WERI-Rb-1 (cell line): ENCODE results near the gene FIS1.

Experiments
- DNase-seq: peaks from one replicate; pipeline ENCODE4 v3.0.0-alpha.2; 2020
- H3K27ac ChIP-seq: fragments of 250-450 bp; sonication (Bioruptor Pico); 2 replicates; pipeline ENCODE4 v1.5.1; 2020; ENCODE audit warnings: mild to moderate bottlenecking, moderate library complexity
- H3K27me3 ChIP-seq: fragments of 250-450 bp; sonication (Bioruptor Pico); 2 replicates; pipeline ENCODE4 v1.5.1; 2021; ENCODE audit warnings: mild to moderate bottlenecking, low read depth, moderate library complexity; ENCODE audit not compliant: insufficient read depth, severe bottlenecking
- H3K36me3 ChIP-seq: fragments of 250-450 bp; sonication (Bioruptor Pico); 2 replicates; pipeline ENCODE4 v1.5.1; 2020; ENCODE audit warnings: mild to moderate bottlenecking, moderate library complexity
- H3K4me3 ChIP-seq: 2 replicates; pipeline ENCODE4 v1.5.1; 2011; ENCODE audit warnings: low read depth, mild to moderate bottlenecking, control low read depth, low read length
- H3K9me3 ChIP-seq: fragments of 250-450 bp; sonication (Bioruptor Pico); 2 replicates; pipeline ENCODE4 v1.5.1; 2021; ENCODE audit warnings: mild to moderate bottlenecking, moderate library complexity; ENCODE audit not compliant: severe bottlenecking
- TF ChIP-seq, protein P1 (sequence below): IDR thresholded peaks from 2 replicates; pipeline ENCODE4 v1.5.1; 2011; ENCODE audit warnings: low read depth, mild to moderate bottlenecking, control low read depth, inconsistent platforms, low read length

Gene FIS1

DNA sequence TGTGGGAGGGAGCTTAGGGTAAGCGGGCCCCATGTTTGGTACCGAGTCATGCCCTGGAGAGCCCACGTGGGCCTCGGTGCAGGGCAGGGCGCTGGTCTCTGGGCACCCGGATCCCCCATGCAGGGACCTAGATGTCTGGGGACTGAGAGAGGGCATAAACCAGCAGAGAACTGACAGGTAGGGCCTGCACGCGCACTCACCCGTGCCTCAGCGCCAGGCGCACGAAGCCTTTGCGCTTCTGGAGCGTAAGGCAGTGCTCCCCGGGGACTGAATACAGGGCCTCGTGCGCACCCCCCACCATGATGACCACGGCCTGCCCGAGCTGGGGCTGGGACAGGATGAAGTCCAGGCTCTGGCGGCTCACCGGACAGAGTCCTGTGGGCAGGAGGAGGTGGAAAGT is 46.9 kb downstream of the FIS1 start:
- H3K27ac ChIP-seq: no peak overlapping the region
- H3K36me3 ChIP-seq: no peaks in the 10 kb centered on the region
- no peak overlapping the region for H3K4me3 ChIP-seq
- peaks cover 15% of the 10 kb centered on the region for H3K27me3 ChIP-seq
- no peaks in the 10 kb centered on the region for H3K9me3 ChIP-seq
- DNase-seq: no peak
- TF ChIP-seq, protein P1, sequence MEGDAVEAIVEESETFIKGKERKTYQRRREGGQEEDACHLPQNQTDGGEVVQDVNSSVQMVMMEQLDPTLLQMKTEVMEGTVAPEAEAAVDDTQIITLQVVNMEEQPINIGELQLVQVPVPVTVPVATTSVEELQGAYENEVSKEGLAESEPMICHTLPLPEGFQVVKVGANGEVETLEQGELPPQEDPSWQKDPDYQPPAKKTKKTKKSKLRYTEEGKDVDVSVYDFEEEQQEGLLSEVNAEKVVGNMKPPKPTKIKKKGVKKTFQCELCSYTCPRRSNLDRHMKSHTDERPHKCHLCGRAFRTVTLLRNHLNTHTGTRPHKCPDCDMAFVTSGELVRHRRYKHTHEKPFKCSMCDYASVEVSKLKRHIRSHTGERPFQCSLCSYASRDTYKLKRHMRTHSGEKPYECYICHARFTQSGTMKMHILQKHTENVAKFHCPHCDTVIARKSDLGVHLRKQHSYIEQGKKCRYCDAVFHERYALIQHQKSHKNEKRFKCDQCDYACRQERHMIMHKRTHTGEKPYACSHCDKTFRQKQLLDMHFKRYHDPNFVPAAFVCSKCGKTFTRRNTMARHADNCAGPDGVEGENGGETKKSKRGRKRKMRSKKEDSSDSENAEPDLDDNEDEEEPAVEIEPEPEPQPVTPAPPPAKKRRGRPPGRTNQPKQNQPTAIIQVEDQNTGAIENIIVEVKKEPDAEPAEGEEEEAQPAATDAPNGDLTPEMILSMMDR: no peak

GRCh38 chr7:101195884-101196283 is 49.0 kb downstream of the FIS1 start:
- TF ChIP-seq, protein P1: no peak
- Histone ChIP-seq H3K36me3 (no peaks in the 10 kb centered on the region), H3K9me3 (no peaks in the 10 kb centered on the region), H3K27me3 (peaks cover 24% of the 10 kb centered on the region), H3K27ac (no peak overlapping the region), H3K4me3 (no peak overlapping the region)
- no peak for DNase-seq
